H9 (cell line): ENCODE results near the gene AGO1. TPM values are rescaled to one million over a fixed set of nuclear protein-coding genes. Genes with fewer than 3 reads are reported as not detected.

Source experiments
- DNase-seq: peaks from one replicate; pipeline ENCODE4 v3.0.0-alpha.2; 2017
- H2AFZ ChIP-seq: one replicate; pipeline ENCODE4 v1.6.1; 2013; ENCODE audit warnings: mild to moderate bottlenecking, low read length, control low read depth, moderate library complexity
- H2AK5ac ChIP-seq: 2 replicates; pipeline ENCODE4 v1.6.1; 2013; ENCODE audit warnings: low read length, control low read depth, mixed read lengths; ENCODE audit not compliant: insufficient read length
- H2BK120ac ChIP-seq: one replicate; pipeline ENCODE4 v1.6.1; 2013; ENCODE audit warnings: low read depth, mild to moderate bottlenecking, low read length, control low read depth, inconsistent platforms; ENCODE audit not compliant: poor library complexity, severe bottlenecking
- H2BK12ac ChIP-seq: 2 replicates; pipeline ENCODE4 v1.6.1; 2013; ENCODE audit warnings: low read length, control low read depth, mixed read lengths, low read depth; ENCODE audit not compliant: insufficient read length
- H2BK15ac ChIP-seq: 2 replicates; pipeline ENCODE4 v1.6.1; 2013; ENCODE audit warnings: low read depth, low read length, control low read depth
- H2BK20ac ChIP-seq: one replicate; pipeline ENCODE4 v1.6.1; 2013; ENCODE audit warnings: low read depth, mild to moderate bottlenecking, low read length, control low read depth, inconsistent platforms; ENCODE audit not compliant: poor library complexity, severe bottlenecking
- H2BK5ac ChIP-seq: 2 replicates; pipeline ENCODE4 v1.6.1; 2013; ENCODE audit warnings: low read length, control low read depth, mixed read lengths; ENCODE audit not compliant: insufficient read length
- H3K14ac ChIP-seq: 2 replicates; pipeline ENCODE4 v1.6.1; 2013; ENCODE audit warnings: low read length, control low read depth; ENCODE audit not compliant: insufficient read depth
- H3K18ac ChIP-seq: 2 replicates; pipeline ENCODE4 v1.6.1; 2013; ENCODE audit warnings: low read depth, mild to moderate bottlenecking, mixed read lengths, low read length, control low read depth; ENCODE audit not compliant: insufficient read length
- H3K23ac ChIP-seq: 2 replicates; pipeline ENCODE4 v1.6.1; 2013; ENCODE audit warnings: low read length, control low read depth, mixed read lengths, low read depth; ENCODE audit not compliant: insufficient read length
- H3K23me2 ChIP-seq: 2 replicates; pipeline ENCODE4 v1.6.1; 2013; ENCODE audit warnings: low read depth, mild to moderate bottlenecking, mixed read lengths, low read length, control low read depth; ENCODE audit not compliant: insufficient read length, poor library complexity, severe bottlenecking
- H3K27ac ChIP-seq: 2 replicates; pipeline ENCODE4 v1.5.1; 2013; ENCODE audit warnings: low read length, control low read depth, mixed read lengths, low read depth; ENCODE audit not compliant: insufficient read length
- H3K27me3 ChIP-seq: 2 replicates; pipeline ENCODE4 v1.6.1; 2013; ENCODE audit warnings: low read length, control low read depth, inconsistent platforms; ENCODE audit not compliant: insufficient read depth
- H3K4ac ChIP-seq: 2 replicates; pipeline ENCODE4 v1.6.1; 2013; ENCODE audit warnings: low read depth, mild to moderate bottlenecking, control low read depth, inconsistent platforms, low read length, moderate library complexity
- H3K4me1 ChIP-seq: 2 replicates; pipeline ENCODE4 v1.6.1; 2013; ENCODE audit warnings: low read length, control low read depth, inconsistent platforms; ENCODE audit not compliant: insufficient read depth
- H3K4me2 ChIP-seq: 2 replicates; pipeline ENCODE4 v1.6.1; 2013; ENCODE audit warnings: low read length, control low read depth, mixed read lengths; ENCODE audit not compliant: insufficient read length, insufficient read depth
- H3K56ac ChIP-seq: 2 replicates; pipeline ENCODE4 v1.6.1; 2013; ENCODE audit warnings: low read depth, mild to moderate bottlenecking, mixed read lengths, low read length, control low read depth; ENCODE audit not compliant: insufficient read length
- H3K79me1 ChIP-seq: 2 replicates; pipeline ENCODE4 v1.6.1; 2013; ENCODE audit warnings: low read depth, mild to moderate bottlenecking, moderate library complexity, low read length, control low read depth, inconsistent platforms; ENCODE audit not compliant: insufficient read depth, poor library complexity, severe bottlenecking
- H3K79me2 ChIP-seq: 2 replicates; pipeline ENCODE4 v1.6.1; 2013; ENCODE audit warnings: low read length, control low read depth, inconsistent platforms; ENCODE audit not compliant: insufficient read depth
- H3K9ac ChIP-seq: 2 replicates; pipeline ENCODE4 v1.6.1; 2013; ENCODE audit warnings: low read length, control low read depth, mixed read lengths; ENCODE audit not compliant: insufficient read length; ENCODE audit errors: extremely low read depth
- H3K9me3 ChIP-seq: one replicate; pipeline ENCODE4 v1.6.1; 2013; ENCODE audit warnings: low read depth, low read length, inconsistent platforms; ENCODE audit not compliant: control insufficient read depth
- H3T11ph ChIP-seq: one replicate; pipeline ENCODE4 v1.6.1; 2013; ENCODE audit warnings: mild to moderate bottlenecking, low read length, control low read depth, inconsistent platforms
- H4K20me1 ChIP-seq: one replicate; pipeline ENCODE4 v1.6.1; 2013; ENCODE audit not compliant: control insufficient read depth, insufficient read length, insufficient read depth
- H4K5ac ChIP-seq: 2 replicates; pipeline ENCODE4 v1.6.1; 2013; ENCODE audit warnings: low read depth, mild to moderate bottlenecking, mixed read lengths, low read length, control low read depth; ENCODE audit not compliant: insufficient read length
- H4K8ac ChIP-seq: replicated peaks from 2 replicates; pipeline ENCODE4 v1.6.1; 2013; ENCODE audit warnings: low read length, control low read depth, mixed read lengths, low read depth; ENCODE audit not compliant: insufficient read length
- H4K91ac ChIP-seq: 2 replicates; pipeline ENCODE4 v1.6.1; 2013; ENCODE audit warnings: low read depth, mild to moderate bottlenecking, moderate library complexity, mixed read lengths, low read length, control low read depth; ENCODE audit not compliant: insufficient read length
- H3K27ac Mint-ChIP-seq, 3 experiments: 2 replicates in 2 of 3; 3 replicates in 1 of 3; pipeline ENCODE4 v1.8.0; 2020 to 2021; ENCODE audit warnings: mixed read lengths in 3 of 3, mild to moderate bottlenecking in 1 of 3, moderate library complexity in 1 of 3
- H3K27me3 Mint-ChIP-seq: 2 replicates; pipeline ENCODE4 v1.8.0; 2021; ENCODE audit warnings: low read depth, mild to moderate bottlenecking, moderate library complexity, mixed read lengths
- H3K36me3 Mint-ChIP-seq, 3 experiments: 2 replicates in 2 of 3; 3 replicates in 1 of 3; pipeline ENCODE4 v1.8.0; 2020 to 2021; ENCODE audit warnings: low read depth in 3 of 3, mixed read lengths in 3 of 3; ENCODE audit not compliant: insufficient read depth in 1 of 3
- H3K4me1 Mint-ChIP-seq, 2 experiments: 2 replicates each; pipeline ENCODE4 v1.8.0; 2020; ENCODE audit warnings: mixed read lengths in 2 of 2
- H3K4me3 Mint-ChIP-seq, 2 experiments: 2 replicates in 1 of 2; 3 replicates in 1 of 2; pipeline ENCODE4 v1.8.0; 2020 to 2021; ENCODE audit warnings: mild to moderate bottlenecking in 2 of 2, mixed read lengths in 2 of 2, moderate library complexity in 1 of 2
- H3K9me3 Mint-ChIP-seq, 2 experiments: 2 replicates in 1 of 2; 3 replicates in 1 of 2; pipeline ENCODE4 v1.8.0; 2020; ENCODE audit warnings: mild to moderate bottlenecking in 2 of 2, mixed read lengths in 2 of 2, moderate library complexity in 1 of 2
- WGBS: extraction: QIAGEN DNeasy Blood & Tissue Kit; methylation state at CpG from one replicate; pipeline ENCODE4 v1.1.7; 2013; ENCODE audit warnings: missing lambda C conversion rate, low lambda C conversion rate, mixed read lengths; ENCODE audit not compliant: insufficient read length; ENCODE audit errors: extremely low coverage; 5-methylcytosine and 5-hydroxymethylcytosine counted together
- total RNA-seq: library from RNA; stranded (reverse); gene quantifications from 2 replicates; pipeline ENCODE4 v1.2.1, GENCODE V29; 2021
- TF ChIP-seq, protein P1 (sequence below): fragments of 200-600 bp; sonication (generic); conservative IDR thresholded peaks from 3 replicates; pipeline ENCODE4 v1.8.0; 2021; ENCODE audit warnings: antibody characterized with exemption, mild to moderate bottlenecking

The AGO1 gene
- total RNA-seq, 1 experiment from 2014 or later: 74.2 TPM

- no peaks in the 10 kb centered on the region for H3K4me1 ChIP-seq
- H3K56ac ChIP-seq: no peak overlapping the region
- H3K79me1 ChIP-seq: no peaks in the 10 kb centered on the region
- H3K36me3 Mint-ChIP-seq: peaks cover 12 to 41% (median 17%) of the 10 kb centered on the region in 3 experiments; a peak in 5 of 7 replicates
- no peak overlapping the region for H2AK5ac ChIP-seq
- no peak overlapping the region for H2BK20ac ChIP-seq
- no peak overlapping the region for H2BK5ac ChIP-seq
- no peak overlapping the region for H2AFZ ChIP-seq
- H2BK12ac ChIP-seq: no peak overlapping the region
- H3K27me3 Mint-ChIP-seq: no peaks in the 10 kb centered on the region
- no peak overlapping the region for H3K18ac ChIP-seq
- no peak overlapping the region for H3T11ph ChIP-seq
- no peak overlapping the region for H3K4me3 Mint-ChIP-seq
- H3K4me2 ChIP-seq: no peak overlapping the region
- peaks cover 7 to 12% of the 10 kb centered on the region in 2 experiments for H3K4me1 Mint-ChIP-seq
- H3K9me3 Mint-ChIP-seq: no peaks in the 10 kb centered on the region
- no peak overlapping the region for H3K23ac ChIP-seq
- WGBS: no CpG with 5 or more reads among the region's 1 CpG
- H3K27ac ChIP-seq: no peak overlapping the region
- no peak overlapping the region for H2BK120ac ChIP-seq
- no peak overlapping the region; a peak in 1 of 7 replicates for H3K27ac Mint-ChIP-seq
- no peaks in the 10 kb centered on the region for H3K23me2 ChIP-seq
- H3K27me3 ChIP-seq: no peaks in the 10 kb centered on the region
- TF ChIP-seq, protein P1, sequence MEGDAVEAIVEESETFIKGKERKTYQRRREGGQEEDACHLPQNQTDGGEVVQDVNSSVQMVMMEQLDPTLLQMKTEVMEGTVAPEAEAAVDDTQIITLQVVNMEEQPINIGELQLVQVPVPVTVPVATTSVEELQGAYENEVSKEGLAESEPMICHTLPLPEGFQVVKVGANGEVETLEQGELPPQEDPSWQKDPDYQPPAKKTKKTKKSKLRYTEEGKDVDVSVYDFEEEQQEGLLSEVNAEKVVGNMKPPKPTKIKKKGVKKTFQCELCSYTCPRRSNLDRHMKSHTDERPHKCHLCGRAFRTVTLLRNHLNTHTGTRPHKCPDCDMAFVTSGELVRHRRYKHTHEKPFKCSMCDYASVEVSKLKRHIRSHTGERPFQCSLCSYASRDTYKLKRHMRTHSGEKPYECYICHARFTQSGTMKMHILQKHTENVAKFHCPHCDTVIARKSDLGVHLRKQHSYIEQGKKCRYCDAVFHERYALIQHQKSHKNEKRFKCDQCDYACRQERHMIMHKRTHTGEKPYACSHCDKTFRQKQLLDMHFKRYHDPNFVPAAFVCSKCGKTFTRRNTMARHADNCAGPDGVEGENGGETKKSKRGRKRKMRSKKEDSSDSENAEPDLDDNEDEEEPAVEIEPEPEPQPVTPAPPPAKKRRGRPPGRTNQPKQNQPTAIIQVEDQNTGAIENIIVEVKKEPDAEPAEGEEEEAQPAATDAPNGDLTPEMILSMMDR: no peak
- H4K20me1 ChIP-seq: no peaks in the 10 kb centered on the region
- no peaks in the 10 kb centered on the region for H3K9me3 ChIP-seq
- H4K5ac ChIP-seq: no peak overlapping the region
- H3K14ac ChIP-seq: no peak overlapping the region
- H2BK15ac ChIP-seq: no peak overlapping the region
- no peak overlapping the region for H3K4ac ChIP-seq
- no peaks in the 10 kb centered on the region for H3K79me2 ChIP-seq
- H4K8ac ChIP-seq: no peak overlapping the region
- DNase-seq: no peak
- no peak overlapping the region for H4K91ac ChIP-seq
- H3K9ac ChIP-seq: no peak overlapping the region
Measured at GRCh38 chr1:35924838-35925237, 41.8 kb downstream of the AGO1 start.
